ENCODE data around the gene DCP1A. TPM values are rescaled to one million over a fixed set of nuclear protein-coding genes. Genes with fewer than 3 reads are reported as not detected.

Gene DCP1A
- total and polyA plus RNA-seq, 11 donors = 5.8 to 23.7 (median 16.3) TPM

GRCh38 chr3:53240989-53241972 is 106.1 kb downstream of the DCP1A start:
- H3K36me3 ChIP-seq = peaks cover 0 to 63% (median 49%) of the 10 kb centered on the region in 9 donors
- WGBS, 4 donors = 68 to 85% (median 80%) methylated on average over 19 to 28 of the region's 28 CpGs
- H3K9me3 ChIP-seq = peaks cover 0 to 8% (median 0%) of the 10 kb centered on the region in 12 donors
- H3K4me3 ChIP-seq = no peak overlapping the region
- H3K27ac ChIP-seq = peak overlapping the region in 9 of 12 donors; percentile 12 to 68 (median 51)
- intact Hi-C loops (cut with DNase I) = no loop called here
- no peak for DNase-seq
- H3K4me1 ChIP-seq = peaks cover 0 to 80% (median 41%) of the 10 kb centered on the region in 12 donors
- ATAC-seq = peak in 2 of 4 donors; percentile 24 to 36
- TF ChIP-seq CTCF (IDR thresholded peaks at IDR 0.05) (no peak), POLR2A (IDR thresholded peaks at IDR 0.05) (no peak)
- no peaks in the 10 kb centered on the region for H3K27me3 ChIP-seq

GRCh38 chr3:53239800-53240199 is 107.5 kb downstream of the DCP1A start:
- intact Hi-C loops (cut with DNase I) = loop anchor here in 1 of 10 donors (5.0 kb wide), 1 partner anchor 33 kb away; no protein-coding TSS in a partner anchor
- no peak for DNase-seq
- 92 to 96% (median 95%) methylated on average over 4 to 5 of the region's 5 CpGs for WGBS, 4 donors
- Histone ChIP-seq H3K36me3 (peaks cover 0 to 71% (median 50%) of the 10 kb centered on the region in 9 donors), H3K9me3 (no peaks in the 10 kb centered on the region), H3K27me3 (no peaks in the 10 kb centered on the region), H3K4me1 (peaks cover 0 to 81% (median 46%) of the 10 kb centered on the region in 12 donors), H3K4me3 (no peak overlapping the region), H3K27ac (peak overlapping the region in 3 of 12 donors; percentile 5 to 67 (median 17))
- no peak for TF ChIP-seq POLR2A (IDR thresholded peaks at IDR 0.05)
- TF ChIP-seq CTCF (IDR thresholded peaks at IDR 0.05) = no peak
- no peak for ATAC-seq

GRCh38 chr3:53238886-53239285 is 108.5 kb downstream of the DCP1A start:
- Histone ChIP-seq H3K36me3 (peaks cover 0 to 80% (median 60%) of the 10 kb centered on the region in 9 donors), H3K27me3 (no peaks in the 10 kb centered on the region), H3K27ac (peak overlapping the region in 2 of 12 donors; percentile 67 to 69), H3K9me3 (no peaks in the 10 kb centered on the region), H3K4me3 (no peak overlapping the region), H3K4me1 (peaks cover 0 to 76% (median 37%) of the 10 kb centered on the region in 12 donors)
- intact Hi-C loops (cut with DNase I) = loop anchor here in 1 of 10 donors (5.0 kb wide), 1 partner anchor 33 kb away; no protein-coding TSS in a partner anchor
- DNase-seq (no peak), ATAC-seq (no peak)
- WGBS, 4 donors = 89 to 94% (median 92%) methylated on average over 4 of the region's 4 CpGs
- TF ChIP-seq CTCF (IDR thresholded peaks at IDR 0.05) (no peak), POLR2A (IDR thresholded peaks at IDR 0.05) (no peak)
